HL-60/S4 treated with retinoic acid at 250 ng/mL for 4 days and 3 days (cell line): Measurements from ENCODE around the gene IFI35.
"Not testable (repeated sequence)": the region's sequence is repeated elsewhere in the genome, so short reads cannot be mapped to it uniquely, and the experiment has no call there.

ENCODE experiments used
- in situ Hi-C: fragments of 300-500 bp; cut with MboI; formaldehyde crosslinking; loops from 2 replicates; pipeline ENCODE4 v1.7.0; 2022; ENCODE audit warnings: low sequenced_read_pairs

IFI35 gene

GRCh38 chr17:43006639-43007551, at the start of gene IFI35:
Gene IFI35 (plus strand): TSS chr17:43006784. CDS start chr17:43006948, 164 bp downstream.
- in situ Hi-C loops, result loop anchor here (25.0 kb wide), 1 partner anchor 305 kb away; no protein-coding TSS in a partner anchor

- in situ Hi-C loops, result no loop called here
These were observed 42.2 kb upstream of the IFI35 start, which contains the start of gene AARSD1 for GRCh38 chr17:42964161-42964932. Gene AARSD1 (minus strand): TSS chr17:42964454. CDS start chr17:42964440, 14 bp downstream.

- in situ Hi-C loops, result no loop called here
These were observed 38.7 kb upstream of the IFI35 start for GRCh38 chr17:42967925-42968324.

GRCh38 chr17:42969001-42969581, 37.5 kb upstream of the IFI35 start:
- in situ Hi-C loops, result no loop called here

- in situ Hi-C loops, result no loop called here
These were observed 35.0 kb upstream of the IFI35 start for GRCh38 chr17:42971589-42971988.

GRCh38 chr17:42973323-42973722, 33.3 kb upstream of the IFI35 start:
- in situ Hi-C loops, result not testable (repeated sequence)

GRCh38 chr17:42975265-42975664, 31.3 kb upstream of the IFI35 start:
- in situ Hi-C loops, result no loop called here

GRCh38 chr17:42975701-42976100, 30.9 kb upstream of the IFI35 start:
- in situ Hi-C loops, result not testable (repeated sequence)

GRCh38 chr17:42979511-42980273, 26.9 kb upstream of the IFI35 start, which contains the start of gene PTGES3L:
Gene PTGES3L (minus strand): TSS chr17:42980080. CDS start chr17:42980053, 27 bp downstream.
- in situ Hi-C loops, result no loop called here

GRCh38 chr17:42980274-42980765, 26.3 kb upstream of the IFI35 start, which contains the start of gene RUNDC1:
Gene RUNDC1 (plus strand): TSS chr17:42980565. CDS start chr17:42980577, 12 bp downstream.
- in situ Hi-C loops, result no loop called here

- in situ Hi-C loops, result no loop called here
These were observed 25.7 kb upstream of the IFI35 start for GRCh38 chr17:42980766-42981397.

- in situ Hi-C loops, result no loop called here
These were observed 24.3 kb upstream of the IFI35 start for GRCh38 chr17:42982266-42982665.

GRCh38 chr17:42985225-42985624, 21.4 kb upstream of the IFI35 start:
- in situ Hi-C loops, result no loop called here

- in situ Hi-C loops, result no loop called here
These were observed 17.4 kb upstream of the IFI35 start for GRCh38 chr17:42989141-42989540.

- in situ Hi-C loops, result loop anchor here (5.0 kb wide), 1 partner anchor 33 kb away; no protein-coding TSS in a partner anchor
These were observed 16.6 kb upstream of the IFI35 start for GRCh38 chr17:42989726-42990652.

- in situ Hi-C loops, result loop anchor here (5.0 kb wide), 1 partner anchor 34 kb away; no protein-coding TSS in a partner anchor
These were observed 15.1 kb upstream of the IFI35 start for GRCh38 chr17:42991471-42991870.

- in situ Hi-C loops, result loop anchor here (5.0 kb wide), 1 partner anchor 36 kb away; no protein-coding TSS in a partner anchor
These were observed 13.7 kb upstream of the IFI35 start for GRCh38 chr17:42992872-42993271.

GRCh38 chr17:42993913-42994312, 12.7 kb upstream of the IFI35 start:
- in situ Hi-C loops, result loop anchor here (5.0 kb wide), 1 partner anchor 37 kb away; no protein-coding TSS in a partner anchor
